Adrenal gland (tissue), 19 donors: ENCODE results near the gene RHOC. TPM values are rescaled to one million over a fixed set of nuclear protein-coding genes. Genes with fewer than 3 reads are reported as not detected.

Source experiments
- DNase-seq, 7 donors: peaks; one replicate each; pipeline ENCODE4 v3.0.0-alpha.2; 2019 to 2020
- H3K27ac ChIP-seq, 5 donors: fragments of 200-600 bp; sonication (generic) in 4 of 5; 1 replicate in 3 of 5; 2 replicates in 2 of 5; pipeline versions ENCODE4 v1.5.1 to v1.8.0; 2016 to 2020; ENCODE audit warnings: mild to moderate bottlenecking in 1 of 5
- H3K27me3 ChIP-seq: fragments of 200-600 bp; 2 replicates; pipeline ENCODE4 v1.8.0; 2021
- H3K36me3 ChIP-seq, 2 donors: fragments of 200-600 bp; replicated peaks in 1 of 2; 1 replicate in 1 of 2; 2 replicates in 1 of 2; pipeline versions ENCODE4 v1.5.1 to v1.8.0; 2018 to 2022
- H3K4me1 ChIP-seq, 2 donors: fragments of 200-600 bp; replicated peaks in 1 of 2; 1 replicate in 1 of 2; 2 replicates in 1 of 2; pipeline versions ENCODE4 v1.5.1 to v1.8.0; 2018 to 2021
- H3K4me3 ChIP-seq, 4 donors: fragments of 200-600 bp; sonication (generic) in 3 of 4; one replicate each; pipeline ENCODE4 v1.5.1; 2016 to 2018
- H3K9me3 ChIP-seq, 3 donors: fragments of 200-600 bp; sonication (generic) in 1 of 3; replicated peaks in 1 of 3; 1 replicate in 2 of 3; 2 replicates in 1 of 3; pipeline versions ENCODE4 v1.5.1 to v1.8.0; 2016 to 2021
- POLR2A ChIP-seq, 2 donors: fragments of 450-650 bp; IDR thresholded peaks; one replicate each; pipeline ENCODE4 v1.6.1; 2017; ENCODE audit warnings: antibody characterized with exemption in 2 of 2, mild to moderate bottlenecking in 2 of 2, moderate library complexity in 1 of 2
- WGBS, 4 donors: extraction: QIAGEN DNeasy Blood & Tissue Kit in 2 of 4; methylation state at CpG; one replicate each; pipeline versions ENCODE4 v1.1.5 to v1.1.7; 2013 to 2017; 5-methylcytosine and 5-hydroxymethylcytosine counted together
- intact Hi-C, 2 donors: fragments of 100-400 bp; cut with DNase I; formaldehyde crosslinking; loops; one replicate each; pipeline versions ENCODE4 v1.14.1 to v1.15.0; 2022 to 2023
- long read RNA-seq, 10 donors: library from polyadenylated mRNA in 3 of 10; unstranded in 2 of 10; stranded (forward) in 1 of 10; transcript quantifications; one replicate each; pipeline ENCODE4 v2.0.0 and lab custom pipeline, GENCODE V29; 2021 to 2026
- polyA plus RNA-seq, 3 donors: library from polyadenylated mRNA; stranded (reverse); fragments of 200-250 nt in 2 of 3; fragments of 350-450 nt in 1 of 3; fragmentation: Illumina TruSeq in 1 of 3; extraction: RNeasy Lipid Tissue Mini Kit (QIAGEN cat#74804) in 1 of 3; gene quantifications; one replicate each; pipeline ENCODE4 v1.2.3, GENCODE V29; 2013 to 2014
- total RNA-seq, 9 donors: library from RNA; depleted of rRNA in 4 of 9; stranded (reverse); fragments of >200 nt in 4 of 9; fragments of 120-200 nt in 1 of 9; fragmentation: NEBNext Ultra II Directional in 1 of 9; extraction: Animal tissue kit (Norgen Biotek cat#: 25700) in 1 of 9; gene quantifications; one replicate each; pipeline versions ENCODE4 v1.1.0 to v1.2.4, GENCODE V29; 2013 to 2023
- TF ChIP-seq, protein P1 (sequence below), 6 experiments: fragments of 450-650 bp in 4 of 6; fragments of 200-600 bp in 2 of 6; sonication (generic) in 1 of 6; IDR thresholded peaks; 1 replicate in 5 of 6; 2 replicates in 1 of 6; pipeline versions ENCODE4 v1.5.1 to v1.8.0; 2016 to 2021; ENCODE audit warnings: antibody characterized with exemption in 6 of 6, mild to moderate bottlenecking in 2 of 6, moderate library complexity in 1 of 6
- donor health status: healthy with polysubstance abuse.
- donor health status: Bipolar disorder and iron deficiency.
- donor health status: DM: yes; HTN: yes; CAD: no.
- donor health status: DM: no; HTN: no; CAD: no.
- donor health status: DM: no; HTN: no; CAD: no.
- donor health status: DM: yes; HTN: yes; CAD: no.

The RHOC gene
- total RNA-seq, result 100 to 1,000 TPM; 191 to 374 (median 237) TPM
- 100 to 1,000 TPM; 186 to 242 (median 238) TPM for polyA plus RNA-seq
- long read RNA-seq, donor 1, transcript RHOC-202 (6 exons, 1,418 nt), result minor isoform, 50 of 141 reads
- long read RNA-seq, donor 1, transcript RHOC-208 (5 exons, 1,355 nt), result major isoform, 61 of 141 reads
- long read RNA-seq, donor 1, partial matches to known transcripts, result 29 of 141 reads
- long read RNA-seq, donor 1, other reads (novel, unspliced or antisense), result 0 of 141 reads
- long read RNA-seq, donor 2, transcript RHOC-202 (6 exons, 1,418 nt), result minor isoform, 33 of 97 reads
- long read RNA-seq, donor 2, transcript RHOC-208 (5 exons, 1,355 nt), result major isoform, 46 of 97 reads
- long read RNA-seq, donor 2, partial matches to known transcripts, result 18 of 97 reads
- long read RNA-seq, donor 2, other reads (novel, unspliced or antisense), result 0 of 97 reads
- long read RNA-seq, donor 3, transcript RHOC-208 (5 exons, 1,355 nt), result major isoform, 40 of 79 reads
- long read RNA-seq, donor 3, transcript RHOC-202 (6 exons, 1,418 nt), result minor isoform, 23 of 79 reads
- long read RNA-seq, donor 3, partial matches to known transcripts, result 14 of 79 reads
- long read RNA-seq, donor 3, other reads (novel, unspliced or antisense), result 0 of 79 reads
- long read RNA-seq, donor 4, transcript RHOC-208 (5 exons, 1,355 nt), result minor isoform, 128 of 315 reads
- long read RNA-seq, donor 4, transcript RHOC-202 (6 exons, 1,418 nt), result major isoform, 131 of 315 reads
- long read RNA-seq, donor 4, partial matches to known transcripts, result 42 of 315 reads
- long read RNA-seq, donor 4, other reads (novel, unspliced or antisense), result 11 of 315 reads
- long read RNA-seq, donor 5, transcript RHOC-206 (6 exons, 888 nt), result minor isoform, 5 of 387 reads
- long read RNA-seq, donor 5, transcript RHOC-208 (5 exons, 1,355 nt), result minor isoform, 124 of 387 reads
- long read RNA-seq, donor 5, transcript RHOC-202 (6 exons, 1,418 nt), result major isoform, 192 of 387 reads
- long read RNA-seq, donor 5, partial matches to known transcripts, result 37 of 387 reads
- long read RNA-seq, donor 5, other reads (novel, unspliced or antisense), result 22 of 387 reads
- long read RNA-seq, donor 6, transcript RHOC-208 (5 exons, 1,355 nt), result major isoform, 94 of 264 reads
- long read RNA-seq, donor 6, transcript RHOC-202 (6 exons, 1,418 nt), result major isoform, 94 of 264 reads
- long read RNA-seq, donor 6, partial matches to known transcripts, result 58 of 264 reads
- long read RNA-seq, donor 6, other reads (novel, unspliced or antisense), result 12 of 264 reads
- long read RNA-seq, donor 7, transcript RHOC-202 (6 exons, 1,418 nt), result minor isoform, 20 of 72 reads
- long read RNA-seq, donor 7, transcript RHOC-208 (5 exons, 1,355 nt), result major isoform, 28 of 72 reads
- long read RNA-seq, donor 7, partial matches to known transcripts, result 21 of 72 reads
- long read RNA-seq, donor 7, other reads (novel, unspliced or antisense), result 0 of 72 reads
- long read RNA-seq, donor 8, transcript RHOC-208 (5 exons, 1,355 nt), result major isoform, 100 of 210 reads
- long read RNA-seq, donor 8, transcript RHOC-202 (6 exons, 1,418 nt), result minor isoform, 68 of 210 reads
- long read RNA-seq, donor 8, partial matches to known transcripts, result 39 of 210 reads
- long read RNA-seq, donor 8, other reads (novel, unspliced or antisense), result 0 of 210 reads
- long read RNA-seq, donor 9, transcript RHOC-202 (6 exons, 1,418 nt), result major isoform, 34 of 82 reads
- long read RNA-seq, donor 9, transcript RHOC-208 (5 exons, 1,355 nt), result minor isoform, 30 of 82 reads
- long read RNA-seq, donor 9, partial matches to known transcripts, result 16 of 82 reads
- long read RNA-seq, donor 9, other reads (novel, unspliced or antisense), result 0 of 82 reads
- long read RNA-seq, donor 10, transcript RHOC-208 (5 exons, 1,355 nt), result major isoform, 29 of 49 reads
- long read RNA-seq, donor 10, transcript RHOC-202 (6 exons, 1,418 nt), result minor isoform, 13 of 49 reads
- long read RNA-seq, donor 10, partial matches to known transcripts, result 7 of 49 reads
- long read RNA-seq, donor 10, other reads (novel, unspliced or antisense), result 0 of 49 reads

- TF ChIP-seq, protein P1, sequence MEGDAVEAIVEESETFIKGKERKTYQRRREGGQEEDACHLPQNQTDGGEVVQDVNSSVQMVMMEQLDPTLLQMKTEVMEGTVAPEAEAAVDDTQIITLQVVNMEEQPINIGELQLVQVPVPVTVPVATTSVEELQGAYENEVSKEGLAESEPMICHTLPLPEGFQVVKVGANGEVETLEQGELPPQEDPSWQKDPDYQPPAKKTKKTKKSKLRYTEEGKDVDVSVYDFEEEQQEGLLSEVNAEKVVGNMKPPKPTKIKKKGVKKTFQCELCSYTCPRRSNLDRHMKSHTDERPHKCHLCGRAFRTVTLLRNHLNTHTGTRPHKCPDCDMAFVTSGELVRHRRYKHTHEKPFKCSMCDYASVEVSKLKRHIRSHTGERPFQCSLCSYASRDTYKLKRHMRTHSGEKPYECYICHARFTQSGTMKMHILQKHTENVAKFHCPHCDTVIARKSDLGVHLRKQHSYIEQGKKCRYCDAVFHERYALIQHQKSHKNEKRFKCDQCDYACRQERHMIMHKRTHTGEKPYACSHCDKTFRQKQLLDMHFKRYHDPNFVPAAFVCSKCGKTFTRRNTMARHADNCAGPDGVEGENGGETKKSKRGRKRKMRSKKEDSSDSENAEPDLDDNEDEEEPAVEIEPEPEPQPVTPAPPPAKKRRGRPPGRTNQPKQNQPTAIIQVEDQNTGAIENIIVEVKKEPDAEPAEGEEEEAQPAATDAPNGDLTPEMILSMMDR (IDR thresholded peaks at IDR 0.05), result peak in 1 of 6 experiments; percentile 2
- peak; percentile 68 to 78 for TF ChIP-seq POLR2A (IDR thresholded peaks at IDR 0.05)
- Histone ChIP-seq H3K27ac (peak within 1 kb of the TSS; percentile 56 to 95 (median 92)), H3K9me3 (no peaks in the 10 kb centered on the region), H3K36me3 (peaks cover 0 to 20% of the 10 kb centered on the region in 2 donors), H3K4me3 (peak within 1 kb of the TSS; percentile 85 to 99 (median 93)), H3K27me3 (no peaks in the 10 kb centered on the region), H3K4me1 (peaks cover 25 to 39% of the 10 kb centered on the region in 2 donors)
- intact Hi-C loops, result loop anchor here (5.0 kb wide), 5 partner anchors 34 to 319 kb away; partner anchors contain the start of genes CAPZA1 (in 1 of the 2), CTTNBP2NL (in 1 of the 2), MOV10 (in 1 of the 2) and ST7L (in 1 of the 2)
- 1 to 2% (median 1%) methylated on average over 12 to 61 of the region's 61 CpGs for WGBS, 4 donors
- DNase-seq, result peak; percentile 55 to 79 (median 72)
Measured at GRCh38 chr1:112706505-112707220, at the start of gene RHOC. TSS of gene RHOC (minus strand) at chr1:112707127. CDS start at chr1:112703799, 3,328 bp downstream.

DNA sequence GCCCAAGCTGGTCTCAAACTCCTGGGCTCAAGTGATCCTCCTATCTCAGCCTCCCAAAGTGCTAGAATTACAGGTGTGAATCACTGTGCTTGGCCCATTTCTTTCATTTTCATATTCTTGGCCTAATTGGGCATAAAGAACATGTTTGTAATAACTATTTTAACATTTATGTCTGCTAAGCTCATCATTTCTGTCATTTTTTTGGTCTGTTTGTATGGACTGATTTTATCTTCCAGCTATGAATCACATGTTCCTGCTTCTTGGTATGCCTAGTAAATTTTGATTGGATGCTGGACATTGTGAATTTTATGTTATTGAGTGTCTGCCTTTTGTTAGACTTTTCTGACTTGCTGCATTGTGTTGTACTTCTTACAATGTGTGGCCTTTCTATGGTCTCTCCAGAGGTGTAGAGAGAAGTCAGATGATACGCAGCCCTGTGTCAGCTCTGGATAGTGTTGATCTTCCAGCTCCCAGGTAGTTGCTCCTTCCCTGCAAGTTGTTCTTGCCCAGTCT lies 47.2 kb upstream of the RHOC start:
- intact Hi-C loops, result no loop called here

More for the DNA sequence above, 47.2 kb upstream of the RHOC start:
- no peaks in the 10 kb centered on the region for H3K4me1 ChIP-seq
- H3K36me3 ChIP-seq, result no peaks in the 10 kb centered on the region
- 0 to 47% (median 19%) methylated on average over 1 of the region's 1 CpG for WGBS, 4 donors
- H3K27ac ChIP-seq, result no peak overlapping the region
- H3K27me3 ChIP-seq, result peaks cover 5% of the 10 kb centered on the region
- no peak for TF ChIP-seq POLR2A (IDR thresholded peaks at IDR 0.05)
- TF ChIP-seq, protein P1 (IDR thresholded peaks at IDR 0.05), result no peak
- no peak for DNase-seq
- no peaks in the 10 kb centered on the region for H3K9me3 ChIP-seq
- no peak overlapping the region for H3K4me3 ChIP-seq
